Right lobe of liver (tissue), 4 donors: ENCODE data around the gene PREX1.

Source experiments
- CTCF ChIP-seq, 4 donors: fragments of 200-600 bp in 3 of 4; fragments of 450-650 bp in 1 of 4; IDR thresholded peaks; one replicate each; pipeline versions ENCODE4 v1.5.1 to v1.8.0; 2016 to 2022; ENCODE audit warnings: antibody characterized with exemption in 4 of 4, mild to moderate bottlenecking in 2 of 4
- POLR2A ChIP-seq: fragments of 450-650 bp; IDR thresholded peaks from one replicate; pipeline ENCODE4 v1.6.1; 2017; ENCODE audit warnings: antibody characterized with exemption, mild to moderate bottlenecking
- donor health status: DM: no; HTN: no; CAD: no.
- donor health status: DM: no; HTN: no; CAD: no.
- donor health status: DM: no; HTN: yes; CAD: no.

- TF ChIP-seq POLR2A: no peak
- TF ChIP-seq CTCF (IDR thresholded peaks at IDR 0.05): no peak
Observed at GRCh38 chr20:48761023-48761785, 66.6 kb downstream of the PREX1 start.
